Measurements from ENCODE around the gene FBXO24.

DNA sequence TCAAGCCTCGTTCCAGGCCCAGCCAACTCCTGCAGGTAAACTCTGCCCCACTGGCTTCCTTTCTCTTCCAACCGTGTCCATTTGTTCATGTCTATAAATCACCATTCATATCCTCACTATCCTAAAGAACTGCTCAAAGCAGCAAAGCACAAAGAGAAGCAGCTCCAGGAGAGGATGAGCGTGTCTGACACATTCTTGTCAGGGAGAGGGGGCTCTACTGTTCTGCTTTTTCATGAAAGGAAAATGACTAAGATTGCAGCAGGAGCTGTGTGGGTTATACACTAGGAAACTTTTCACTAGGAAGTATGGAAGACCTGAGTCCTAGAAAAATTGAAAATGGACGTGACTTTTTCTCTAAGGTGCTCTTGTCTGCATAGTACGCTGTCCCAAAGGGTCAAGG, 30.4 kb upstream of the FBXO24 start:
- TF ChIP-seq, protein P1, sequence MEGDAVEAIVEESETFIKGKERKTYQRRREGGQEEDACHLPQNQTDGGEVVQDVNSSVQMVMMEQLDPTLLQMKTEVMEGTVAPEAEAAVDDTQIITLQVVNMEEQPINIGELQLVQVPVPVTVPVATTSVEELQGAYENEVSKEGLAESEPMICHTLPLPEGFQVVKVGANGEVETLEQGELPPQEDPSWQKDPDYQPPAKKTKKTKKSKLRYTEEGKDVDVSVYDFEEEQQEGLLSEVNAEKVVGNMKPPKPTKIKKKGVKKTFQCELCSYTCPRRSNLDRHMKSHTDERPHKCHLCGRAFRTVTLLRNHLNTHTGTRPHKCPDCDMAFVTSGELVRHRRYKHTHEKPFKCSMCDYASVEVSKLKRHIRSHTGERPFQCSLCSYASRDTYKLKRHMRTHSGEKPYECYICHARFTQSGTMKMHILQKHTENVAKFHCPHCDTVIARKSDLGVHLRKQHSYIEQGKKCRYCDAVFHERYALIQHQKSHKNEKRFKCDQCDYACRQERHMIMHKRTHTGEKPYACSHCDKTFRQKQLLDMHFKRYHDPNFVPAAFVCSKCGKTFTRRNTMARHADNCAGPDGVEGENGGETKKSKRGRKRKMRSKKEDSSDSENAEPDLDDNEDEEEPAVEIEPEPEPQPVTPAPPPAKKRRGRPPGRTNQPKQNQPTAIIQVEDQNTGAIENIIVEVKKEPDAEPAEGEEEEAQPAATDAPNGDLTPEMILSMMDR (IDR thresholded peaks at IDR 0.05): no peak
- no peak for TF ChIP-seq POLR2AphosphoS5 (IDR thresholded peaks at IDR 0.05)

Data from gastroesophageal sphincter (tissue), 3 donors.